DMS 273 treated with DMSO at 0.1 percent for 48 hours (cell line): ENCODE data around the gene ZBTB48.
"Not testable (repeated sequence)": the region's sequence is repeated elsewhere in the genome, so short reads cannot be mapped to it uniquely, and the experiment has no call there.

Experiments
- DNase-seq: peaks from one replicate; lab custom pipeline; 2025; lab: John Stamatoyannopoulos, UW

ZBTB48 gene

GRCh38 chr1:6591222-6591621 lies 11.4 kb downstream of the ZBTB48 start:
- DNase-seq = no peak

GRCh38 chr1:6591644-6592043 lies 11.8 kb downstream of the ZBTB48 start:
- DNase-seq = no peak

DNA sequence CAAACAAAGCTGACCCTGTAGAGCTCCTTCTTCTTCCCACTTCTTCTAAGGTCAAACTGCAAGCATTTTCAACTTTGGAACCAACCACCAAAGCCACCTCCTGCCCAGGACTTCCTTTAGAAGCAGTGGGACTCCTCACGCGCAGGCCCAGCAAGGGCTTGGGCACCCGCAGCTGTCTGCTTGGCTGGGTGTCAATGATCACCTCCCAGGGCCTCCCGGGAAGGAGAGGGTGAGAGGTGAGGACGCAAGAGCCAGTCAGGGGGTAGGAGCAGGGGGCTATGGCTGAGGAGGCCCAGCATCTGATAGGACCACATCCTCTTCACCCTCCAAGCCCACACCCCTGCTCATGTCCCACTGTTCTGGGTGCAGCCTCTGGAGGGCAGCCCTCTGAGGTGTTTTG lies 12.6 kb downstream of the ZBTB48 start:
- no peak for DNase-seq

GRCh38 chr1:6592865-6593593 lies 13.2 kb downstream of the ZBTB48 start:
- no peak for DNase-seq

GRCh38 chr1:6593810-6594209 lies 14.0 kb downstream of the ZBTB48 start:
- no peak for DNase-seq

DNA sequence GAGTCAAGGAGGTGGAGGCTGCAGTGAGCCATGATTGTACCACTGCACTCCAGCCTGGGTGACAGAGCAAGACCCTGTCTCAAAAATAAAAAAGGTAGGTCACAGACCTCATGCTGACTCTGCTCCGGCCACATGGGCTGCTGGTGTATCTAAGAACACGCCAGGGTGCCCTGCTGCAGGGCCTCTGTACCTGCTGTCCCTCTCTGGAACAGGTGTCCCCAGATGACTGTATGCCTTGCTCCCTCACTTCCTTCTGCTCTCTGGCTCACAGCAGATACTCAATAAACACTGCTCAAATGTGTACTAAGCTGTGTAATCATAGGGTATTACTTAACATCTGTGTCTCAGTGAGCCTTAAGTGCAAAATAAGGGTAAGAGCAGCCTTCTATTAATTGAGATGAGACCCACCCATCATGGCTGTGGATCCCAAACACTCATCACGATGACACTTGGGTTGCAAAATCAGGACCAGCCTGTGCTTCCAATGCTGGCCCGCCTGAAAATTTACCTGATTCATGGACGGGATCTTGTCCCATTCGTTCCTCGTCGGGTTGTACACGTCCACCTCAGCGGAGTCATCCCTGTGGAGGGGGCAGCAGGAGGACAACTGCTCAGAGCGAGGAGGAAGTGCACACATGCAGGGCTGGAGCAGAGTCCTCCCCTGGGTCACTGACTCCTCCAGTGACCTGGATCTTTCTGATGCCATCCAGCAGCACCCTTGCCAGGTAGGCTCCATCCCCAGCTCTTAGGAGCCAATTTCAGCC lies 15.4 kb downstream of the ZBTB48 start:
- no peak for DNase-seq

DNA sequence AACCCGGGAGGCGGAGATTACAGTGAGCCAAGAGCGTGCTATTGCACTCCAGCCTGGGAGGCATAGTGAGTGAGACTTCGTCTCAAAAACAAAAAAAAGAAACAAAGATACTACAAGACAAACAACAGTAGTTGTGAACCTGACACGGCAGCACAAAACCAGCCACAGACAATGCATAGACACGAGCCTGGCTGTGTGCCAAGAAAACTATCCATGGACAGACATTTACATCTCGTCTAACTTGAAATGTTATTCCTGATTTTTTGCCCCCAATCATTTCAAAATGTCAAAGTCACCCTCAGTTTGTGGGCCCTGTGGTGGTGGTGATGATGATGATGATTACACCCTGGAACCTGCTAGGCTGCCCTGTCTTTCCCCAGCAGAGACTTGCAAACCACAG lies 16.6 kb downstream of the ZBTB48 start:
- DNase-seq = no peak

DNA sequence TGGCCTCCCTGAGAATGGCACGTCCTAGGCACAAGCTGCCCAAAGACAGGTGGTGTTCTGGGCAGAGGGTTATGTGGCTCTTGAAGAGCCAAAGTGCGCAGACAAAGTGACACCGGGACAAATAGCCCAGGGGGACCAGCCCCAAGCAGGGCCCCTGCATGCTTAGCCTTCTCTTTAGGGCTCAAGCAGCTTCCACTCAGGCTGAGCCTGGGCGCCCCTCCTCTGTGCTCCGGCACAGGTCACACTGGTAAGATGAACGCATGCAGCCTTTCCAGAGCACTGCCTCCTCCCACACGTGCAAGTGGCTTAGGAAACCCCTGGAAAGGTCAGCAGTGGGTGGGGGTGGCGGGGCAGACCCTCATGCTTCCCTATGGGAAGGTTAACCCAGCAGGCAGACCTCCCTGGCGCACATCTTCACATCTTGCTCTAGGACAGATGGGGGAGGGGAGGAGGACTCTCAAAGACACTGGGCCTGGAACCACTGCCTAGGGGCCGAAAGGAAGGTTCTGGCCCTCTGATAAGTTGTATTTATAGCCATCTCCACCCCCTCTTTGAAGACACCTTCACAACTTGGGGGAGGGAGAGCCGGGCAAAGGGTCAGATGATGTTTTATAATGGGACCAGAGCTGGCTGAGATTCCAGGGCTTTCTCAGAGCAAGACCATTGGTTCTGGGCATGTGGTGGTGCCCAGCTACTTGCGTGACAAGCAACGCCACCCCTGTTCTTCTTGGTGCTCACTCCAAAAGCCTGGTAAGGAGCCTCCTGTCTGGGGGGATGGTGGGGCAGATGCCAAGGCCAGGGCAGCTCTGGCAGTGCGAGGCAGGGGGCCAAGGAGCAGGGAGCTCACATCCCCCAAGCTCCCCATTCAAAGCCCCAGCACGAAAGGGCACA lies 17.3 kb downstream of the ZBTB48 start:
- no peak for DNase-seq

DNA sequence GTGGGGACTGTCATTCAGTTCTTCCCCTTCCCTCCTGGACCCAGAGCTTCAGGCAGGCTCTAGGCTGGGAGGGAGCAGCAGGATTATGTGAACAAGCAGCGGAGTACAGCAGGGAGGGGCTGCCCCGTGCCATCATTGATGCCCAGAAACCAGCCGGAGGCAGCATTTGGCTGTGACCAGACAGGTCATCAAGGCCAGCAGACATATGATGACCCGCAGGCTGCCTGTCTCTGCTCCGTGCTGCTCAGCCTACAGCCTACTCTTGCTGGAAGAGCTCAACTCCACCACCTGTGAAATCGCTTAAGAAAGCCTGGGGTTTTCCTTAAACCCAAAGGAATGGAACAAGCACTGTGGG lies 18.0 kb downstream of the ZBTB48 start:
- DNase-seq = no peak

GRCh38 chr1:6599141-6599975 lies 19.6 kb downstream of the ZBTB48 start:
- no peak for DNase-seq

GRCh38 chr1:6599991-6600390 lies 20.2 kb downstream of the ZBTB48 start:
- not testable (repeated sequence) for DNase-seq

DNA sequence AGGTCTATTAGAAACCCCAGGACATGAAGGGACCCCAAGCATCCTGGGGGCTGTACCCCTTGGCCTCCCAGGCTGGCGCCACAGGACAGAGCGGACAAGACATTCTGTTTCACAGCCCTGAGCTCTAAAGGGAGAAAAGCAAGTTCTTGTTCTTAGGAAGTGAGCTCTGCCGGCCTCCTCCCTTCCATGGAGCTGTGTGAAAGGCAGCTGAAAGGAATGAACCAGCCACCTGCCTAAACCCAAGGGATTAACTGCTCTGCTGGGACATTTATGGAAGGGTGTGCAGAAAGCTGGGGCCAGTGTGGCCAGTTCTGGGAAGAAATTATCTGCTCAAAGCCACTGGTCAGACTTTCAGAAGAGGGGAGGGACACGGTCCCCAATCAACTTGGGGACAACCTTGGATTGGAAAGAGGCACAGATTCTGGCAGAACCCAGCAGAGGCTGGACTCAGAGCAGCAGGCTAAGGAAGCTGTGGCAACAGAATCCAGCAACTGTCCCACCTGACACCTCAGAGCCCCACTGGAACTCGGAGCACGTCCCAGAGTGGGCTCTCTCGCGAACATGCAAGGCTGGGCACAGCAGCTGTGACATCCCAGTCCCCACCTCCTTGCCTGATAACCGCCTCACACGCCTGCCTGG lies 20.7 kb downstream of the ZBTB48 start:
- DNase-seq = no peak

DNA sequence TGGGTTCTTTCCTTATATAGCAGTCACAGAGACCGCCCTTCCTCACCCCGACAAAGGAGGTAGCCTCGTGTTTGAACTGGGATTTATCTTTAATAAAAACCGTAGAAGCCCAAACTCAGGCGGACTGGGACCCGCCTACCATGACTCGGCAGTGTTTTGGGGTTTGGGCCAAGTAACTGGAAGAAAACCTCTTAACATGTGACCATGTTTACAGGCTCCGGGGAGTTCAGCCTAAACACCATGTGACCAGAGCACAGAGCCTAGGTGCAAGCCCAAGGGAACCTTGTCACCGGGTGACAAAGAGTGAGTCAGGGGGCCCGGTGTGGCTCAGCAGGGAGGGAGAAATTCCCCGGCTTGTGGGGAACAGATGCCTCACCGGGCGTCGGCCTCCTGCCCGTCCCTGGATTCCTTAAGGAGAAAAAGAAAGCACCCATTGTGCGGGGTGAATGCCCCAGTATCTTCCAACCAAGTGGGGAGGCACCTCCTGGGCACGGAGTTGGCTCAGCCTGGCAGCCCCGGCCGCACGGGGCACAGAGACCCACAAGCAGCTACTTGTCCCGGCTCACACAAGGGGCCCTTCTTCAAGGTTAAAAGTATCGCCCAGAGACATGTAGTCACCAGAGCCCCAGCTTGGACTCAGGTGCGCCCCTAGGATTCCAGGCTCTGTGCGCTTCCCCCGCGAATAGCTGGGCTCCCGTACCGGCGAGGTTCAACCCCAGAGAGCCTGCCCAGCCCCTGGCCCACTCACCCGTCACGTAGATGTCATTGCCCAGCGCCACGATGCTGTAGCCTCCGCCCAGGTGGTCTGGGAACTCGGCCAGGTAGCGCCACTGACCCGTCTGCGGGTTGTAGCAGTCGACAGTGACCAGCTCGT lies 21.5 kb downstream of the ZBTB48 start:
- DNase-seq = no peak

GRCh38 chr1:6601923-6602668 lies 22.3 kb downstream of the ZBTB48 start:
- no peak for DNase-seq

DNA sequence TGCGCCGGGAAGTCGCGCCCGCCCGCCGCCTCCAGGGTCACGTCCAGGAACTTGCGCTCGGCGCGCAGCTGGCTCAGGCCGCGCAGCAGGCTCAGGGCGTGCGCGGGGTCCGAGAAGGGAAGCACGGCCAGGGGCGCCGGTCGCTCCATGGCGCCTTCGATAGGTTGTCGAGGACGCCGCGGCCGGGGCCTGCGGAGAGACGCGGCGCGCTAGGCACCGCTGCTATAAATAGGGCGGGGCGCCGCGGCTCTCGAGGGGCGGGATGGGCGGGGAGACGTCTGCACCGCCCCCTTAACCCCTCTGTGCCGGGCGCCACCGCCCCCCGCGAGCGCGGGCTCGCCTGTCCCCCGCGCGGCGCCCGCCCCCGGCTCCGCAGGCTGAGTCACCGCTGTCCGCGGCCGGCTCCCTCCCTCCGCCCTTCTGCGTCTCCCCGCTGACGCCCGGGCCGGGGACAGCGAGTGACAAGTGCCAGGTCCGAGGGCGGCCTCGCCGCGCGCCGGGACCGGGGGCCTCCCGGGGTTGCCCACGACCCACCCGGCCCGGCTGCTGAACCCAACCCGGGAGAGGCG lies 23.0 kb downstream of the ZBTB48 start, which contains the start of gene KLHL21:
Gene KLHL21 (minus strand): TSS at position 201 of the 569 bp plus-strand sequence. CDS start 52 bp downstream, at position 149.
- DNase-seq = no peak

DNA sequence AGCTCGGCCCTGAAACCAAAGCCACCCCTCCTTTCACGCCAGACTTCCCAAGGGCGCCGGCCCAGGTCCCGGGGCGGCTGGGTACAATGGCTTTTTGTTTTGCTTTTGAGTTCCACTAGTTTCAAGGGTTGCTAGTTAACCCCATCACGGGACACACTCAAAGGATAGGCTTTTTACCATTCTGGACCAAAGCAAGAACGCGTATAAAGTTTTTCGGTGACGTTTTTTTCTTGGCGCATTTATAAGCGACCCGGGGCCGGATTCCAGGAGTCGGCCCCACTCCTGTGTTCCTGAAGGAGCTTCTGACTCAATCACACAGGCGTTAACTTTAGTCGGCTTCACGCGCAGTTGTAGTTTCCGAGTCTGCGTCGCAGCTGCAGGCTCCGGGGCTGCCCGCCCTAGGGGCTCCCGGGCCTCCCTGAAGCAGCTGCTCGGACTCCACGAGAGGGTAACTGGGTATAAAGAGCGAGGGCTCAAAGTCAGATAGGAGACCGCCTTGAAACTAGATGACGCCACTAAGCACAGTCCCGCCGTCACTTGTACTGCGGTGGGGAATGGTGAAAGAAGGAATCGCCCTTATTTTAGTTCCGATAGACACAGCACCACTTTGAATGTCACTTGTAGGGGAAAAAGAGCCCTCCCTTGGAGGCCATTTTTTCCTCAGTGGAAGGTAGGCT lies 23.6 kb downstream of the ZBTB48 start:
- DNase-seq = no peak

- no peak for DNase-seq
These were observed 24.2 kb downstream of the ZBTB48 start for GRCh38 chr1:6603915-6604558.
